Keratinocyte (primary cell): ENCODE measurements around the gene TMEM80. TPM values are rescaled to one million over a fixed set of nuclear protein-coding genes. Genes with fewer than 3 reads are reported as not detected.

Experiments
- DNase-seq: peaks from one replicate; pipeline ENCODE4 v3.0.0-alpha.2; 2011; ENCODE audit warnings: low read depth, missing footprints, low spot score
- FAIRE-seq: peaks from 2 replicates; lab custom pipeline; 2011; peaks lifted over from hg19 to GRCh38; lab: Jason Lieb, UNC
- H2AFZ ChIP-seq: 2 replicates; pipeline ENCODE4 v1.6.0; 2012; ENCODE audit warnings: low read length, control low read depth, inconsistent platforms; ENCODE audit not compliant: control insufficient read depth
- H3K27ac ChIP-seq: 2 replicates; pipeline ENCODE4 v1.5.1; 2011; ENCODE audit warnings: low read length; ENCODE audit not compliant: control insufficient read depth, insufficient read depth
- H3K27me3 ChIP-seq: 3 replicates; pipeline ENCODE4 v1.6.0; 2011; ENCODE audit warnings: low read length; ENCODE audit not compliant: control insufficient read depth, insufficient read depth; ENCODE audit errors: extremely low read depth
- H3K36me3 ChIP-seq, 2 experiments: 2 replicates in 1 of 2; 3 replicates in 1 of 2; pipeline ENCODE4 v1.5.1; 2011; ENCODE audit warnings: low read length in 2 of 2, mild to moderate bottlenecking in 1 of 2; ENCODE audit not compliant: control insufficient read depth in 2 of 2, insufficient read depth in 2 of 2; ENCODE audit errors: extremely low read depth in 1 of 2
- H3K4me1 ChIP-seq: 3 replicates; pipeline ENCODE4 v1.5.1; 2011; ENCODE audit warnings: low read length; ENCODE audit not compliant: control insufficient read depth, insufficient read depth; ENCODE audit errors: extremely low read depth
- H3K4me2 ChIP-seq: 3 replicates; pipeline ENCODE4 v1.6.0; 2011; ENCODE audit warnings: low read depth, low read length; ENCODE audit not compliant: control insufficient read depth, insufficient read depth; ENCODE audit errors: extremely low read depth
- H3K4me3 ChIP-seq, 3 experiments: fragments of 200-600 bp in 1 of 3; sonication (generic) in 1 of 3; 2 replicates in 2 of 3; 3 replicates in 1 of 3; pipeline ENCODE4 v1.5.1; 2011 to 2016; ENCODE audit warnings: low read length in 3 of 3, mild to moderate bottlenecking in 3 of 3, control low read depth in 2 of 3, inconsistent platforms in 1 of 3, low read depth in 1 of 3, mixed read lengths in 1 of 3, mixed run types in 1 of 3, moderate library complexity in 1 of 3; ENCODE audit not compliant: control insufficient read depth in 2 of 3, insufficient read depth in 2 of 3; ENCODE audit errors: extremely low read depth in 1 of 3
- H3K79me2 ChIP-seq: 2 replicates; pipeline ENCODE4 v1.6.0; 2012; ENCODE audit warnings: low read length; ENCODE audit not compliant: control insufficient read depth, insufficient read depth
- H3K9ac ChIP-seq: 3 replicates; pipeline ENCODE4 v1.6.0; 2011; ENCODE audit warnings: low read length; ENCODE audit not compliant: control insufficient read depth, insufficient read depth; ENCODE audit errors: extremely low read depth
- H3K9me1 ChIP-seq: 3 replicates; pipeline ENCODE4 v1.6.0; 2011; ENCODE audit warnings: low read length; ENCODE audit not compliant: control insufficient read depth, insufficient read depth; ENCODE audit errors: extremely low read depth
- H3K9me3 ChIP-seq: 2 replicates; pipeline ENCODE4 v1.5.1; 2012; ENCODE audit warnings: low read depth, low read length; ENCODE audit not compliant: control insufficient read depth
- H4K20me1 ChIP-seq: 3 replicates; pipeline ENCODE4 v1.6.0; 2011; ENCODE audit warnings: low read length; ENCODE audit not compliant: control insufficient read depth, insufficient read depth; ENCODE audit errors: extremely low read depth
- EZH2 ChIP-seq: IDR thresholded peaks from one replicate; pipeline ENCODE4 v1.6.1; 2012; ENCODE audit warnings: inconsistent platforms, mild to moderate bottlenecking, low read length, moderate library complexity
- dilution Hi-C: fragments of 300-500 bp; cut with MboI; formaldehyde crosslinking; loops from one replicate; pipeline ENCODE4 v1.7.0; 2020; ENCODE audit warnings: low sequenced_read_pairs; ENCODE audit not compliant: extremely low pct_ligation_motif_present
- polyA plus RNA-seq, 5 experiments: library from polyadenylated mRNA; depleted of rRNA in 3 of 5; stranded (reverse) in 3 of 5; stranded (forward) in 1 of 5; unstranded in 1 of 5; fragments of >200 nt; gene quantifications; 1 replicate in 1 of 5; 2 replicates in 3 of 5; 3 replicates in 1 of 5; pipeline versions ENCODE4 v1.2.1 to v1.2.3, GENCODE V29; 2011 to 2012; ENCODE audit warnings: missing spikeins in 2 of 5, low read depth in 1 of 5, low replicate concordance in 1 of 5
- TF ChIP-seq, protein P1 (sequence below), 3 experiments: IDR thresholded peaks in 1 of 3; conservative IDR thresholded peaks in 1 of 3; optimal IDR thresholded peaks in 1 of 3; 2 replicates in 2 of 3; 3 replicates in 1 of 3; pipeline versions ENCODE3 to v1.5.1; 2011; ENCODE audit warnings: low read length in 3 of 3, mild to moderate bottlenecking in 3 of 3, moderate library complexity in 2 of 3, control low read depth in 1 of 3, inconsistent platforms in 1 of 3; ENCODE audit not compliant: insufficient read depth in 2 of 3; ENCODE audit errors: extremely low read depth in 1 of 3

The TMEM80 gene
- polyA plus RNA-seq, 1 donor (not counting 4 experiments of a cell fraction or from before 2014, with no cell fraction given): 29.8 TPM

DNA sequence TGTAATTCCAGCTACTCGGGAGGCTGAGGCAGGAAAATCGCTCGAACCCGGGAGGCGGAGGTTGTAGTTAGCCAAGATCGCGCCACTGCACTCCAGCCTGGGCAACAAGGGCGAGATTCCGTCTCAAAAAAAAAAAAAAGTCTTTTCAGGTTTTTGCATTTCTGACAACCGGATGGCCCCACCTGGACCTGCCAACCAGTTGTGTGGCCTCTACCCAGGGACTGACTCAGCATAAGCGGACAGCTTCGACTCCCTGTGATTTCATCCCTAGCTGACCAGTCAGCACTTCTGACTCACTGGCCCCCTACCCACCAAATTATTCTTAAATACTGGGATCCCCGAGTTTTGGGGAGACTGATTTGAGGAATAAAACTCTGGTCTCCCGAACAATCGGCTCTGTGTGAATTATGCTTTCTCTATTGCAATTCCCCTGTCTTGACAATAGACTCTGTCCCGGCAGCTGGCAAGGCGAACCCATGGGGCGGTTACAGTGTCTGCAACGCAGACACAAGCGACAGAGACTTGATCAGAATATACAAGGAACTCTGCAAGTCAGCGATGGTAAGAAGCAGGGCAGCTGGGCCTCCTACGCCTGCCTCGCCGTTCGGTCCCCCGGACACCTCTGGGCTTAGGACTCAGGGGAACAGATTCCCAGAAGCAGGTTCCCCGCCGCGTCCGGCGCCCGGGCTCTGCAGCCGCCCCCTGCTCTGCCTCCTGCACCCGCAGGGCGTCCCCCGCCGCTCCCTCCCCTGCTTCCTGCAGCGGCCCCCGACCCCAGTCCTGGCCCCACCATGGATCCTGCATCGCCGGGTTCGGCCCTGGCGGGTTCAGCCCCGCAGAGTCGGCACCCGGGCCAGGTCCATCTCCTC lies 50.9 kb downstream of the TMEM80 start:
- Histone ChIP-seq H3K4me2 (peak overlapping the region; percentile 86), H3K9me3 (no peaks in the 10 kb centered on the region), H3K36me3 (no peaks in the 10 kb centered on the region), H3K79me2 (peaks cover 38% of the 10 kb centered on the region), H3K27me3 (no peaks in the 10 kb centered on the region), H3K27ac (no peak overlapping the region), H3K9ac (peak overlapping the region; percentile 90), H4K20me1 (no peaks in the 10 kb centered on the region), H3K4me3 (peak overlapping the region; percentile 90 to 97 (median 95)), H3K9me1 (no peaks in the 10 kb centered on the region), H3K4me1 (peaks cover 16% of the 10 kb centered on the region), H2AFZ (peak overlapping the region; percentile 76)
- FAIRE-seq (no peak), DNase-seq (no peak)
- TF ChIP-seq, protein P1, sequence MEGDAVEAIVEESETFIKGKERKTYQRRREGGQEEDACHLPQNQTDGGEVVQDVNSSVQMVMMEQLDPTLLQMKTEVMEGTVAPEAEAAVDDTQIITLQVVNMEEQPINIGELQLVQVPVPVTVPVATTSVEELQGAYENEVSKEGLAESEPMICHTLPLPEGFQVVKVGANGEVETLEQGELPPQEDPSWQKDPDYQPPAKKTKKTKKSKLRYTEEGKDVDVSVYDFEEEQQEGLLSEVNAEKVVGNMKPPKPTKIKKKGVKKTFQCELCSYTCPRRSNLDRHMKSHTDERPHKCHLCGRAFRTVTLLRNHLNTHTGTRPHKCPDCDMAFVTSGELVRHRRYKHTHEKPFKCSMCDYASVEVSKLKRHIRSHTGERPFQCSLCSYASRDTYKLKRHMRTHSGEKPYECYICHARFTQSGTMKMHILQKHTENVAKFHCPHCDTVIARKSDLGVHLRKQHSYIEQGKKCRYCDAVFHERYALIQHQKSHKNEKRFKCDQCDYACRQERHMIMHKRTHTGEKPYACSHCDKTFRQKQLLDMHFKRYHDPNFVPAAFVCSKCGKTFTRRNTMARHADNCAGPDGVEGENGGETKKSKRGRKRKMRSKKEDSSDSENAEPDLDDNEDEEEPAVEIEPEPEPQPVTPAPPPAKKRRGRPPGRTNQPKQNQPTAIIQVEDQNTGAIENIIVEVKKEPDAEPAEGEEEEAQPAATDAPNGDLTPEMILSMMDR (optimal IDR thresholded peaks at IDR 0.05 in 1 of 3, IDR thresholded peaks at IDR 0.05 in 1 of 3, conservative IDR thresholded peaks at IDR 0.05 in 1 of 3; ENCODE audit: extremely low read depth in 1 of 3, insufficient read depth in 2 of 3, low read length in 3 of 3): no peak
- TF ChIP-seq EZH2: no peak
- dilution Hi-C loops: no loop called here

- no peaks in the 10 kb centered on the region for H3K9me1 ChIP-seq
- peaks cover 16% of the 10 kb centered on the region for H3K4me1 ChIP-seq
- H2AFZ ChIP-seq: peak within 1 kb of the TSS; percentile 76
- H3K4me2 ChIP-seq: peak within 1 kb of the TSS; percentile 96
- peak within 1 kb of the TSS; percentile 90 for H3K9ac ChIP-seq
- peaks cover 0 to 4% of the 10 kb centered on the region in 2 experiments for H3K36me3 ChIP-seq
- no peak for TF ChIP-seq EZH2
- TF ChIP-seq, protein P1 (optimal IDR thresholded peaks at IDR 0.05 in 1 of 3, IDR thresholded peaks at IDR 0.05 in 1 of 3, conservative IDR thresholded peaks at IDR 0.05 in 1 of 3; ENCODE audit: extremely low read depth in 1 of 3, insufficient read depth in 2 of 3, low read length in 3 of 3): peak in 2 of 3 experiments; percentile 19 to 32
- H3K27me3 ChIP-seq: no peaks in the 10 kb centered on the region
- peak; percentile 21 for DNase-seq
- H3K4me3 ChIP-seq: peak within 1 kb of the TSS; percentile 90 to 97 (median 95)
- dilution Hi-C loops: no loop called here
- H3K9me3 ChIP-seq: no peaks in the 10 kb centered on the region
- no peaks in the 10 kb centered on the region for H4K20me1 ChIP-seq
- H3K79me2 ChIP-seq: peaks cover 44% of the 10 kb centered on the region
- peak within 1 kb of the TSS; percentile 71 for H3K27ac ChIP-seq
- FAIRE-seq: no peak
Observed at GRCh38 chr11:747158-748006, 51.8 kb downstream of the TMEM80 start, which contains the start of gene TALDO1. Gene TALDO1, plus strand, starts transcription at chr11:747464. Its CDS starts 18 bp downstream, at chr11:747482.
